HG03025 (cell line): ENCODE results near the gene ITPR1.

Experiments
- ATAC-seq: cut with Tn5 transposase; IDR thresholded peaks from one replicate; pipeline ENCODE4 v1.9.1; 2021; ENCODE audit warnings: mild to moderate bottlenecking, moderate library complexity; ENCODE audit not compliant: unreplicated experiment, low FRiP score

The ITPR1 gene

DNA sequence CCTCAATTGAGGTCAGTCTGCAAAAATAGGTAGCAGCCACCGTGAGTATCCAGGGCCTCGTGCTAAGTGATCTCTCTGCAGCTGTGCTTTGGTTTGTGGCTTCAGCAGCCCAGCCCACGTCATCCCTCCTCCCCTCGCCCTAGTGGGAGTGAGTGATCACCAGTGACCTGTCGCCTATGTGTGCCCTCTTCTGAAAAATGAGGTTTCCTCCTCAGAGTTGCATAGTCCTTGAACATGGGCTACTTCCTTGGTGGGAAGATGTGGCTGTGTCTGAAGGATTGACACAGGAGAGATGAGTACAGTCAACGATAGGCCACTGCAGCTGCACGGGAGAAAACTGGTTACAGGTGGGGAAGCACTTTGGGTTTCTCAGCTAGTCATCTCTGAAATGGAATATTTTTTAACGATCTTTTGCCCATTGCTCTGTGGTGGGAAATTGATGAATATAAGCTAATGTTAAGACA lies 341.3 kb downstream of the ITPR1 start:
- ATAC-seq = peak; percentile 49

DNA sequence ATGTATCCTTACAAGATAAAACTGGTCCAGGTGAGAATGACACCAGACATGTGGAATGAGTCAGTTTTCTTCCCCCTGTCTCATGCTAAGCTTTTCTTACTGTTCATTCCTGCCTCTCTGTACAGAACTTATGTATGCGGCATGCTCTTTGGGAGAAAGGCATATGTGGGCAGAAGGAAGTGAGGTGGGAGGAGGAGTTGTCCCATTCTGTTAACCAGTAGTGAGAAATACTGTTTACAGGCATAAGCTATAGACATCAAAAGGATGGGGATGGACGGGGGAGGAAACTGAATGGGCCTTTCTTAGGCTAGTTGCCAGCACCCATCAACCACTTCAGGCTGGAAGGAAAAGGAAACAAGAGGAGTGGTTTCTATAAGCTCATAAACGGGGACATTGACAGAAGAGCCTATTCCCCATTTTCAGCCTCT lies 342.5 kb downstream of the ITPR1 start:
- no peak for ATAC-seq

DNA sequence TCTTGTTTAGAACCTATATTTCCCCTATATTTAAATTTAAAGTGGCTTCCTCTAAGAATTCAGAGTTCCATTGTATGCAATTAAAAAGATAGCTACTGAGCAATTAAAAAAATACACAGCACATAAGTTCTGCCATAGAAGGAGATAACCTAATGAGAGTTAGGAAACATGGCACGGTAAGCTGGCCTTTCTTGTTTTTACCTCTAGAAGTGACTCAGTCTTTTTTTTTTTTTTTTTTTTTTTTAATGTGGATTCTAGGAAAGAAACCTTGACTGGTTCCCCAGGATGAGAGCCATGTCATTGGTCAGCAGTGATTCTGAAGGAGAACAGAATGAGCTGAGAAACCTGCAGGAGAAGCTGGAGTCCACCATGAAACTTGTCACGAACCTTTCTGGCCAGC lies 343.4 kb downstream of the ITPR1 start:
- ATAC-seq = no peak

DNA sequence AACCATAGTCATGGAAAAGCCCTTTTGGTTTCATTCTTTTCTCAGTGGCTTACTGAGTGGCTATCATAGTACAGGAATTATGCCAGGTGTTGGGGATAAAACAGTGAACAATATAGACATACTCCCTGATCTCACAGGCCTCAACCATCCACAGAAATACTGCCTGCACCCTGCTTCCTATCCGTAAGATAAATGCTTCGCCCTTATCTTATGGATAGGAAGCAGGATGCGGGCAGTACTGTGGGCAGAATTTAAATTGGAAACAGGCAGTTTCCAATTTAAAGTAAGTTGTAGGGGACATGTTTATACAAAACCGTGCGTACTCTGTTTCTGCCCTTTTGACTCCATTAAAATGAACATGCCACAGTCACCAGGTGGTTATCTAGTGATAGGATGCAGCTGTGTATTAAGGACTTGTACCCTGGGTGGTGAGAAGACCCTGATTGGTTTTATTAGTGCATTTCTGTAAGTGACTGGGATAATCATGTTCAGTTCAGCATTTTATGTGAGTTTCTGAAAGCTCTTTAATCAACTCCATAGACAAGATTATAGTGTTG lies 344.3 kb downstream of the ITPR1 start:
- no peak for ATAC-seq

DNA sequence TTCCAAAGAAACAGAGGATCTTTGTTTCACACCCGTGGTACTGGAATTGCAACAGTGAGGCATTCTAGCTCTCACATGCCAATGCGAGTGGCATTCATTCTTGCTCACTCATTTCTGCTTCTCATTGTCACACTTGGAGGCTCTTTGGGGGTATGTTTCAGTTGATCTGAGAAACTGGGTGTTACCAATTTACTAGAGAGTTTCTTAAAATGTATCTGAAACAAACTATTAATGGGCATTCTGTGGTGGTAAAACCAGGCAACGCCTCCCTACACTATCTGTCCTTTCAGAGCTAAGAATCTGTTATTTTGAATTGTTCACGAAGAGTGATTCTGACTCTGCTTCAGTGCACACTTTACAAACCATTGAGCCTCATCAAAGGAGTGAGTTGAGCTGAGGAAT lies 345.5 kb downstream of the ITPR1 start:
- ATAC-seq = peak; percentile 78

DNA sequence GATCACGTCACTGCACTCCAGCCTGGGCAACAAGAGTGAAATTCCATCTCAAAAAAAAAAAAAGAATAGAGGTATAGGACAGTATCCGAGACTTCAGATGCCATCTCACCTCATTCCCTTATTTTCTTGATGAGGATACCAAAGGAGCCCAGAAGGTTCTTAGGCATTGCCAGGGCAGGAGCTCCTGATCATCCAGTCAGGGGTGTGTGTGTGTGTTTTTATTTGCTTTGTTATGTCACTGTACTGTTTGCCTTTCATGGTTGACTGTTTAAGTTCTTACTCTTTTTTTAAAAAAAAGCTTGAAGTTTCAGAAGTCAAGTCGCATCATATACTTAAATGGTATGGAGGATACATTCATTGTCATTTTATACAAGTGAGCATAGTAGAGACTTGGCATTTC lies 346.1 kb downstream of the ITPR1 start:
- no peak for ATAC-seq

DNA sequence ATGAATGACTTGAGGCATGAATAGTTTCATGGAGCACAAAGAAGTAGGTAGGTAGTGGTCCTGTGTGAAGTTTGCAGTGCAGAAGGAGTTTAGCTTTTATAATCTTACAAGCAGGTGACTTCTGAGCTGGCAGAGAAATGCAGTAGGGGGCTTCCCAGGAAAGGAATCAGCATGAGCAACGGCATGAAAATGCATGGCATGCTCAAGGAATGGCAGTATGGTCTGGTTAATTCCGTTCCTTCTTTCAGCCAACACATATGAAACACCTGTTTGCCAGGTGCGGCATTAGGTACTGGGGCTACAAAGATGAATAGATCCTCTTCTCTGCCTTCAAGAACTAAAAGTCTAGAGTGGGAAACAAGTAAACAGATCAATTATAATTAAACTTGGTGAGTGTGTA lies 348.1 kb downstream of the ITPR1 start:
- no peak for ATAC-seq

DNA sequence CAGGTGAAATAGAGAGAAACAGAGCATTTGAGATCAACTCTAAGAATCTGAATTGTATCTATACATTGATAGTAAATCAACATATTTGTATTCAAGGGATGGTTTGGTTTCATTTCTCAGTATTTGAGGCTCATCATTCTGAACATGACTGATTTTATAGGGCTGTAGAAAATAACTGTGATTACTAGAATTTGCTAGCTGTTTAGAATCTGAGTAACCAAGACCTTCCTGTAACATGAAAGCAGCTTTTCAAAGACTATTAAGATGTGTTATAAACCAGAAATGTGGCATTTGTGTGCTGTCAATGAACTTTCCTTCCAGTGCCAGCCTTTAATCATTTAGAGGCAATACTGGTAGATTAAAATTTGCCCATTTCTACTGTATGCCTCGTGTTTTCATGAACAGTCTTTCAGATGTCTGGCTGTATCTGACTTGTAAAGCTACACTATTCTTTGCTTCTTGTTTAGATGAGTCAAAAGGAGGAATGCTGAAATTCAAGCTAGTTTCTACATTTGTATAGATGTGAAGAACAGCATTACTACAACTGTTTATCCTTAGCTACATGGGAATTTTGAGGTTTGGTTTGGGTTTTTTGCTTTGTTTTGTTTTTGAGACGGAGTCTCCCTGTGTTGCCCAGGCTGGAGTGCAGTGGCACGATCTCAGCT lies 348.8 kb downstream of the ITPR1 start:
- no peak for ATAC-seq

DNA sequence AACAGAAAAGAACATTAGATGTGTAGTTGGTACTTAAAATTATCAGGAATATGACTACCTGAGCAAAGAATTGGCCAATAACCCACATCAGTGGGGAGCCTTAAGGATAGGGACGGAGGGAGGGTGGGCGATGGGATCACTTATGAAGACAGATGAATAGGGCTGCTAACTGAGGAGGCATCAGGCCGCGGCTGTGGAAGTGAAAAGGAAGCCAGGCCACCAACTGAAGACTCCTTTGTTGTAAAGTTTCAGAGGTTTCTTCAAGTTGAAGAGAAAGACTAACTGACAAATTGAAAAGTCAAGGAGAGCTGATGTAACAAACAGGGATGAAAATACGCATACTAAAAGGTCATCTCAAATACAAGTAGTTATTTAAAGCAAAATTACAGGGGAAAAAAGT lies 350.5 kb downstream of the ITPR1 start:
- no peak for ATAC-seq

DNA sequence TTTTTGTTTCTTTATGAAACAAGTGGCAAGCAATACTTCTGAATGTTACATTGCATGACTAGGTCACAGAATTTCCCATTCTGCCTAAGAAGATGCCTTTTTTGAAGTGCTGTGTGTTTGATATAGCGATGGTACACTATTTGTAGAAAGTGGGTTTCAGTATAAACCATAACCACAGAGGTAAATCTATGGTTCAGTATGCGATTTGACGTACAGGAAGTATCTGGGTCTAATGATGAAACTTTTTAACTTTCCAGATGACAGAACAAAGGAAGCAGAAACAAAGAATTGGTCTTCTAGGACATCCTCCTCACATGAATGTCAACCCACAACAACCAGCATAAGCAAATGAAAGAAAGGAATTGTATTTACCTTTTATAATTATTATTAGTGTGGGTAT lies 352.7 kb downstream of the ITPR1 start:
- peak; percentile 81 for ATAC-seq

DNA sequence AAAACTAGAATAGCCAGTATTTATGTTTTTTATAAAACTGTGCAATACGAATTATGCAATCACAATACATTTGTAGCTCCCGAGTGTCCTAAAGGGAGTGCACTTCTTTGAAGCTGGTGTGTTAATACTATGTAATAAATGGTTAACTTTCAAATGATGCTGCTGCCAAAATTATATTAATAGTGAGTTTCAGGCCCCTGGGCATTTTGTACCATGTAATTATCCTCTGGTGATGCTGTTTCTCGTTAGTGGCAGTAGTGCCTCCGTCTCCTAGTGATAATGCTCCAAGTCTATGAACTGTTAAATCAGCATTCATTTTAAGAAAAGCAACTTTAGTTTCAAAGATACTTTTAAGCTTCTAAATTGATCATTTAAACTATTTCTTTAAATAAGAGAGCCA lies 353.4 kb downstream of the ITPR1 start:
- no peak for ATAC-seq

DNA sequence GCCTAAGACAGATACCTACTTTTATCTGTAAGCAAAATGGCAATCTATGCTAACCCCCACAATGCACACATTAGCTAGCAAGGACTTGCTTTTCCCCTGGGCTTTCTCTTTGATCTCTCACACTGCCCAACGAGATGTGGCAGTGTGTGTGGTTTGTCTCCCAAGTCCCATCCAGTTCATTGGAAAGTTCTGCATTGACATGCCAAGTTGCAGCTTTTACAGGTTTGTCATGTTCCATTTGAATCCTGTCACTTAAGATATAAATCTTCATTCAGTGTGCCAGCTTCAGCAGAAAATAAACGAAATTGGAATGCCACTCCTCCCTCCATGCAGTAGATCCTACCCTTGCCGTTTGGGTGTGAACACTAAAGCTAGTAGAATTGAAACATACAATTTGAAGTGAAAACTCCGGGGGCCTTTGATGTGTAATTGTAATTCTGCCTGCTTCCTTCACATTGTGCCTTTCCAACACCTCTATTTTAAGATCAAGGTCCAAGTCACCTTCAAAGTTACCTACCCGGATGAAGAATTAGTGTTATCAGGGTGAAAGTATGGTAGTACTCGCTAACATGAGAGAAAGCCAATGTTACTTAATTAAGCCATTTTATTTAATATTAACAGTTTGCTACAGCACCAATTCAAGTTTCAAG lies 355.2 kb downstream of the ITPR1 start:
- ATAC-seq = no peak

DNA sequence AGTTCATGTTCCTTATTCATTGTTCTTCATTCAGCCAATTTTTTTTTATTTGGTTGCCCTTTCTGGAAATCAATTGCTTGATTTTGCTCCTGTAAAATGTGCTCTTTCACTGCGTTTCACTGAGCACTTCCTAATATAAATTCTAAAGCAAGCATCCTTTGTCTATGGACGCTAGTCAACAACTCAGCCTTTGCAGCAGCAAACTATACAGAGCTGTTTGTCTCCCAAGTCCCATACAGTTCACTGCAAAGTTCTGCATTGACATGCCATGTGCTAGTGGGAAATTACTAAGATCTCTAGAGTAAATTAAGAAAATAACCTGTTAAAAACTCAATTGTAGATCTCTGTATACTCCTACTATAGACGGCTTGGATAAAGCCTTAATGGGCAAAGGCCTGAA lies 356.0 kb downstream of the ITPR1 start:
- no peak for ATAC-seq

DNA sequence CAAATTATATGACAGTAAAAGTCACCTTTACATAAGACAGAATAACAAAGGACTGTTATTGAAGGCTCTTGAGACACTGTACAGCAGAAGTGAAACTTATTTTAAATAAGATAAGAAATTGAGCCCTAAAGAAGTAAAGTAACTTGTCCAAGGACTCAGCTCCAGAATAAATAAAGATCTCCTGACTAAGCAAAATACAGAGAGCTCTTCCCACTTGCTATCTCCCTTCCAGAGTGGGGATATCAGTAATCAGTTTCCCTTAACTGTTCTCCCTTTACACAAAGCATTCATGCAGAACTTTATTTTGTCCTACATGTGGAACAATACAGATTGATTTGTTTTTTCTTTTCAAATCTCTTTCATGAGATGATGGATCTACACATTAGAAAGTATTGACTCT lies 356.6 kb downstream of the ITPR1 start:
- no peak for ATAC-seq

DNA sequence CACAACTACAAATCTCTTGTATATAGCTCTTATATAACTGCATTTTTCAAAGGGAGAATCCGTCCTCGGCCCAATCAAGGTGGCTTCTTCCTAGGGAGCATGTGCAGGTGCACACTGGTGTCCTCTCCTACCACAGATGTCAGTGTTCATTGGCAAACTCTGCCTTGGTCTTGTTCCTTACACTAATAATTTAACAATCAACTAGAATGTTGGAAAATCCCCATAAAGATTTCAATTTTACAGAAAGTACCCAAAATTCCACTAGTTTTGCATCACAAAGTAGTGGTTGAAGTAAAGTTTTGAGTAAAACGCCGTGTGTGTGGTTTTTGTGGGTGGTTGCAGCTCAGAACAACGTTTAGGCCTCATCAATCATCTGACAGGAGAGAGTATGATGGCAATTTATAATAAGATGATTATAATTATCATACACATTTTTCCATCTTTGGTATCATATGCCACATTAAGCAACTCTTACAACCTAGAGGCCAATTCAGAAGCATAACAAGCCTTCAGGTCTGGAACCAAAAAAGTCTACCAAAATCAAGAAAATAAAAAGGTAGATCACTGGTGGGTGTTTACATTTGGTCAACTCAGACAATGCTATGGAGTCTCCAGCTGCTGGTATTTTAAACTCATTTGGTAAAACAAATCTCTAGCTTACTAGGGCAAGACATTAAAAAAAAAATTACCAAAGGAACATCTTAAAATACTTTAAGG lies 357.2 kb downstream of the ITPR1 start:
- ATAC-seq = no peak

DNA sequence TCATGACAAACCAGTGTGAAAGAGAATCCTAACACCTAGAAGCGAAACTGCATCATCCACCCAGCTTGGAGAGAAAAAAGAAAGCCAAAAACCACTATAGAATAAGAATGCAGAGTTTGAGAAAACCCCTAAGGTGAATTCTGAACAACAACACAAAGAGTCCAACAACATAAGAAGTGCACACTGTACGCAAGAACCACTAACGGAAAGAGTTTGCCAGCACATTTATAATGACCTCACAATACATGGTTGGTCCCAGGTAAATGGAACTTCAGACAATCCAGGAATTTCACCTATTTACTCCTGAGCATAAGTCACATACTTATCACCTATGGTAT lies 357.7 kb downstream of the ITPR1 start:
- no peak for ATAC-seq

DNA sequence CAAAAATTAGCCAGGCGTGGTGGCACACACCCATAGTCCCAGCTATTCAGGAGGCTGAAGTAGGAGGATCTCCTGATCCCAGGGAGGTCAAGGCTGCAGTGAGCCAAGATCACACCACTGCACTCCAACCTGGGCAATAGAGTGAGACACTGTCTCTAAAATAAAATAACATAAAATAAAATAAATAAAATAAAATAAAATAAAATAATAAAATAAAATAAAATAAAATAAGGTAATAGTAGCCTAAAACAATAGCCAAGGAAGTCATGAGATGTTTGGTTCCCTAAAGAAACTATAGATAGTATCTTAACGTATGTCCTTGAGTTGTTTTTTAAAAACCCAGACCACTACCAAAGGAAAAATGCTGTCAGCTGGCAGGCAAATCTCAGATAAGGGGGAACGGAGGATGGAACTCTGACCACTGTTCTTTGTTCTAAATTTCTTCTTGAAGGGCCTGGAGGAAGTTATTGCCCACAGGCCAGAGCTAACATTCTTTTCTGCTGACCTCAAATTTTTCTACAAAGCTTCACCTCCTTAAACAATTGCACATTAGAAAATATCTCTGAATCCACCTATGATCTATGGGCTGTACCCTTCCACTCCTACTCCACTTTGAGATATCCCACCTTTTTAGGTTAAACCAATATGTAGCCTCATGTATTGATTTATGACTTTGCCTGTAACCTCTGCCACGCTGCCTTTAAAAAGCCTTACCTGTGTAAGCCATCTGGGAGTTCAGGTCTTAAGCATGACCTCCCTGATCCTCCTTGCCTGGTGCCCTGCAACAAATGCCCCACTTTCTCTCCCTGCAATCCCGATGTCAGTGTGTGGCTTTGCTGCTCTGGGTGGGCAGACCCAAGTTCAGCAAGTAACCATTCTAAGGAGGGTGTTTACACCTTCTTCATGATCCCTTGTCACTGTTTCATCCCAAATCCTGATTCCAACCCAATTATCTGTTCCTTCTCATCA lies 359.9 kb downstream of the ITPR1 start:
- no peak for ATAC-seq

DNA sequence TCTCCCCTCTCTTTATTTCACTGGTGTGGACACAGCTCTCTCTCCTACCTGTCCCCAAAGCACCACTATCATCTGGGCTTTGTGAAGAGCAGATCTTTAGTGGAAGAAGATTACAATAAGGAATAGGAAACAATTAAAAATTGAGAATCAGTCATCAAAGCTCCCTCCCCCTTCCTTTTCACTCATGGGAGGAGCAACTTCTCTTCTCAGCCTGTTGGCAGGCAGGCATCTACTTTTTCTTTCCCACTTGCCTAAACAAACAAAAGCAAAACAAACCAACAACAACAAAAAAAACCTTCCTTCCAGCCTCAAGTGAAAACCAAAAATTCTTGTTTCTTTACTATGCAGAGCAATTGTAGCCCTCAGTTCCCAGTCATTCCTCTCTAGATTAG lies 360.6 kb downstream of the ITPR1 start:
- no peak for ATAC-seq

DNA sequence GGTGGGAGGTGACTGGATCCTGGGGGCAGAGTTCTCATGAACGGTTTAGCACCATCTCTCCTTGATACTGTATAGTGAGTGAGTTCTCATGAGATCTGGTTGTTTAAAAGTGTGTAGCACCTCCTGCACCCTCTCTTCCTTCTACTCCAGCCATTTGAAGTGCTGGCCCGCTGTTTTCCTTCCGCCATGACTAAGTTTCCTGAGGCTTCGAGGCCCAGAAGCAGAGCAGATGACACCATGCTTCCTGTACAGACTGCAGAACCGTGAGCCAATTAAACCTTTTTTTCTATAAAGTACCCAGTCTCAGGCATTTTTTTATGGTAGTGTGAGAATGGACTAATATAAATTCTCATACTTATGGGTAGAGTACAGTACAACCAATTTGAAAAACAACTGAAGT lies 362.5 kb downstream of the ITPR1 start:
- no peak for ATAC-seq

DNA sequence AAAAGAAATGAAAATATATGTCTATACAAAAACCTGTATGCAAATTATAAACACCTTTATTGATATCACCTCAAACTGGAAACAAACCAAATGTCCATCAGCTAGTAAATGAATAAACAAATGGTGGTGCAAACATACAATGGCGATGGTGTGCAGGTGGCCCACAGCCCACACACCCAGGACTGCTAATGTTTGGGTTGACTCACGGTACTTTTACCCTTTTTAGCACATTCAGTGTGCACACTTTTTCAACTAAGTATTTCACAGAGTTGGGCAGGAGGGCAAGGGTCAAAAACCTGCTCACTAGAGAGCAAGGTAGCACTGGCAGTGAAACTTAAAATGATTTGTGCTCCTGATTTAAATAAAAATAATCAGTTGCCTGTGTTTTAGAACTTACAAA lies 363.0 kb downstream of the ITPR1 start:
- ATAC-seq = no peak
